A549 (cell line): ENCODE results near the gene POLR3GL. TPM values are rescaled to one million over a fixed set of nuclear protein-coding genes. Genes with fewer than 3 reads are reported as not detected.

Experiments used
- ATAC-seq, 2 experiments: fragments of 200-7000 bp in 1 of 2; fragments of >200 bp in 1 of 2; cut with Nextera tagmentation in 1 of 2; cut with Tn5 transposase in 1 of 2; 3 replicates each; pipeline versions ENCODE4 v1.8.0 to v1.9.1; 2018 to 2020; ENCODE audit warnings: mild to moderate bottlenecking in 1 of 2, moderate library complexity in 1 of 2
- CTCF ChIA-PET: fragments of 300-600 bp; sonication (Branson Sonifier 250); formaldehyde crosslinking; extraction: SDS; loops from one replicate; lab custom pipeline; 2021; ENCODE audit warnings: antibody characterized with exemption, inconsistent platforms; lab: Yijun Ruan, JAX
- POLR2A ChIA-PET: fragments of 350-600 bp; formaldehyde crosslinking; extraction: SDS; loops from one replicate; lab custom pipeline; 2021; ENCODE audit warnings: antibody characterized with exemption, inconsistent platforms; lab: Yijun Ruan, JAX
- DNase-seq, 2 experiments: peaks; one replicate each; pipeline versions ENCODE4 v3.0.0 to v3.0.0-alpha.2; 2011 to 2016; ENCODE audit warnings: low read depth in 1 of 2, low spot score in 1 of 2
- FAIRE-seq: peaks from 2 replicates; lab custom pipeline; 2011; peaks lifted over from hg19 to GRCh38; lab: Jason Lieb, UNC
- H3K27ac ChIP-seq, 2 experiments: fragments of >200 bp; sonication (Bioruptor Twin); formaldehyde crosslinking; 3 replicates each; pipeline ENCODE4 v1.5.1; 2016 to 2017
- H3K4me1 ChIP-seq: fragments of >200 bp; sonication (Bioruptor Twin); formaldehyde crosslinking; 3 replicates; pipeline ENCODE4 v1.6.1; 2016
- H3K4me2 ChIP-seq: fragments of >200 bp; sonication (Bioruptor Twin); formaldehyde crosslinking; 3 replicates; pipeline ENCODE4 v1.6.1; 2016
- H3K4me3 ChIP-seq: fragments of >200 bp; sonication (Bioruptor Twin); formaldehyde crosslinking; 3 replicates; pipeline ENCODE4 v1.5.1; 2016
- H3K9me3 ChIP-seq: fragments of >200 bp; sonication (Bioruptor Twin); formaldehyde crosslinking; 3 replicates; pipeline ENCODE4 v1.6.1; 2016
- CBX2 ChIP-seq: fragments of 200-600 bp; sonication (generic); IDR thresholded peaks from 2 replicates; pipeline ENCODE4 v1.6.1; 2016; ENCODE audit warnings: low read depth, mild to moderate bottlenecking, borderline replicate concordance
- CEBPB ChIP-seq, 2 experiments: fragments of >200 bp in 1 of 2; sonication (Bioruptor Twin) in 1 of 2; formaldehyde crosslinking in 1 of 2; IDR thresholded peaks; 2 replicates each; pipeline ENCODE4 v1.6.1; 2012 to 2016
- EHF ChIP-seq: fragments of 250-450 bp; sonication (Bioruptor Pico); IDR thresholded peaks from 2 replicates; pipeline ENCODE4 v1.5.0; 2020; ENCODE audit warnings: mild to moderate bottlenecking
- EHMT2 ChIP-seq: fragments of 200-600 bp; sonication (generic); IDR thresholded peaks from 2 replicates; pipeline ENCODE4 v1.6.1; 2016; ENCODE audit warnings: antibody characterized with exemption, low read depth, mild to moderate bottlenecking, moderate library complexity
- EP300 ChIP-seq, 2 experiments: fragments of >200 bp; sonication (Bioruptor Twin); formaldehyde crosslinking; IDR thresholded peaks; 2 replicates in 1 of 2; 3 replicates in 1 of 2; pipeline ENCODE4 v1.6.1; 2016 to 2017
- FOXS1 ChIP-seq: fragments of 250-450 bp; sonication (Bioruptor Pico); IDR thresholded peaks from 2 replicates; pipeline ENCODE4 v1.5.0; 2020; ENCODE audit warnings: mild to moderate bottlenecking, moderate library complexity
- HEYL ChIP-seq: fragments of 250-450 bp; sonication (Bioruptor Pico); IDR thresholded peaks from 2 replicates; pipeline ENCODE4 v1.8.0; 2021; ENCODE audit warnings: mild to moderate bottlenecking, moderate library complexity
- HOXA7 ChIP-seq: fragments of 250-450 bp; sonication (Bioruptor Pico); IDR thresholded peaks from 2 replicates; pipeline ENCODE4 v1.5.0; 2020; ENCODE audit warnings: mild to moderate bottlenecking, moderate library complexity
- HOXB5 ChIP-seq: fragments of 250-450 bp; sonication (Bioruptor Pico); IDR thresholded peaks from 2 replicates; pipeline ENCODE4 v1.5.0; 2020; ENCODE audit warnings: mild to moderate bottlenecking, moderate library complexity
- KDM1A ChIP-seq: fragments of 200-600 bp; sonication (generic); IDR thresholded peaks from 2 replicates; pipeline ENCODE4 v1.6.1; 2016; ENCODE audit warnings: low read depth, mild to moderate bottlenecking
- MAFK ChIP-seq: fragments of 450-650 bp; IDR thresholded peaks from 2 replicates; pipeline ENCODE4 v1.6.1; 2014; ENCODE audit not compliant: partially characterized antibody
- NFE2L2 ChIP-seq: fragments of 150-350 bp; conservative IDR thresholded peaks from 2 replicates; pipeline ENCODE4 v1.6.1; 2014; ENCODE audit warnings: low read length
- NPAS2 ChIP-seq: fragments of 250-450 bp; sonication (Bioruptor Pico); IDR thresholded peaks from 2 replicates; pipeline ENCODE4 v1.8.0; 2022; ENCODE audit warnings: mild to moderate bottlenecking, moderate library complexity, borderline replicate concordance
- NR3C1 ChIP-seq: fragments of >200 bp; sonication (Bioruptor Twin); formaldehyde crosslinking; IDR thresholded peaks from 3 replicates; pipeline ENCODE4 v1.6.1; 2017
- POLR2A ChIP-seq: IDR thresholded peaks from 2 replicates; pipeline ENCODE4 v1.6.1; 2012; ENCODE audit warnings: mild to moderate bottlenecking, low read length
- POLR2AphosphoS2 ChIP-seq: conservative IDR thresholded peaks from 2 replicates; pipeline ENCODE4 v1.6.1; 2012; ENCODE audit warnings: low read length, improper control_type of control experiment, inconsistent platforms
- RCOR1 ChIP-seq: fragments of 150-350 bp; IDR thresholded peaks from 2 replicates; pipeline ENCODE4 v1.6.1; 2014; ENCODE audit warnings: antibody characterized with exemption, low read length, low read depth
- RNF2 ChIP-seq: fragments of 200-600 bp; sonication (generic); IDR thresholded peaks from 2 replicates; pipeline ENCODE4 v1.6.1; 2016; ENCODE audit warnings: low read depth, mild to moderate bottlenecking, antibody characterized with exemption, moderate library complexity, borderline replicate concordance
- SREBF2 ChIP-seq: fragments of 450-650 bp; IDR thresholded peaks from 2 replicates; pipeline ENCODE4 v1.6.1; 2014; ENCODE audit warnings: mild to moderate bottlenecking, moderate library complexity
- TFCP2L1 ChIP-seq: fragments of 250-450 bp; sonication (Bioruptor Pico); IDR thresholded peaks from 2 replicates; pipeline ENCODE4 v1.5.0; 2021; ENCODE audit warnings: mild to moderate bottlenecking
- ZFP36 ChIP-seq: fragments of 450-650 bp; IDR thresholded peaks from 2 replicates; pipeline ENCODE4 v1.6.1; 2014; ENCODE audit warnings: borderline replicate concordance; ENCODE audit not compliant: partially characterized antibody
- ZNF302 ChIP-seq: fragments of 250-450 bp; sonication (Bioruptor Pico); IDR thresholded peaks from 2 replicates; pipeline ENCODE4 v1.9.0; 2021; ENCODE audit warnings: inconsistent platforms, mild to moderate bottlenecking, moderate library complexity
- WGBS: methylation state at CpG from one replicate; pipeline ENCODE4 v1.1.6; 2017; ENCODE audit errors: missing lambda C conversion rate; 5-methylcytosine and 5-hydroxymethylcytosine counted together
- polyA plus RNA-seq, 4 experiments: library from polyadenylated mRNA; depleted of rRNA in 3 of 4; stranded (reverse); fragments of >200 nt; fragmentation: RNase III in 1 of 4; extraction: RNeasy Plus Mini Kit Qiagen cat#74134 plus additional on column Dnase treatment in 1 of 4; gene quantifications; 2 replicates in 3 of 4; 3 replicates in 1 of 4; pipeline ENCODE4 v1.2.3, GENCODE V29; 2011 to 2017
- TF ChIP-seq, protein P1 (sequence below): IDR thresholded peaks from 2 replicates; pipeline ENCODE4 v1.6.1; 2012; ENCODE audit warnings: low read depth, borderline replicate concordance
- TF ChIP-seq, protein P2 (sequence below): fragments of >200 bp; sonication (Bioruptor Twin); formaldehyde crosslinking; IDR thresholded peaks from 2 replicates; pipeline ENCODE4 v1.6.1; 2016
- TF ChIP-seq, protein P3 (sequence below): fragments of 250-450 bp; sonication (Bioruptor Pico); IDR thresholded peaks from 2 replicates; pipeline ENCODE4 v1.5.0; 2021; ENCODE audit warnings: mild to moderate bottlenecking, moderate library complexity, borderline replicate concordance
- TF ChIP-seq, protein P4 (sequence below): fragments of 250-450 bp; sonication (Bioruptor Pico); IDR thresholded peaks from 2 replicates; pipeline ENCODE4 v1.5.0; 2020; ENCODE audit warnings: low read depth, mild to moderate bottlenecking, moderate library complexity
- TF ChIP-seq, protein P5 (sequence below): fragments of >200 bp; sonication (Bioruptor Twin); formaldehyde crosslinking; IDR thresholded peaks from 3 replicates; pipeline ENCODE4 v1.6.1; 2016
- TF ChIP-seq, protein P6 (sequence below): fragments of 450-650 bp; IDR thresholded peaks from 2 replicates; pipeline ENCODE4 v1.6.1; 2014; ENCODE audit warnings: antibody characterized with exemption

The POLR3GL gene
- polyA plus RNA-seq, 2 of the 4 experiments (the other 2 are of a cell fraction): 12.6 to 15.7 TPM

DNA sequence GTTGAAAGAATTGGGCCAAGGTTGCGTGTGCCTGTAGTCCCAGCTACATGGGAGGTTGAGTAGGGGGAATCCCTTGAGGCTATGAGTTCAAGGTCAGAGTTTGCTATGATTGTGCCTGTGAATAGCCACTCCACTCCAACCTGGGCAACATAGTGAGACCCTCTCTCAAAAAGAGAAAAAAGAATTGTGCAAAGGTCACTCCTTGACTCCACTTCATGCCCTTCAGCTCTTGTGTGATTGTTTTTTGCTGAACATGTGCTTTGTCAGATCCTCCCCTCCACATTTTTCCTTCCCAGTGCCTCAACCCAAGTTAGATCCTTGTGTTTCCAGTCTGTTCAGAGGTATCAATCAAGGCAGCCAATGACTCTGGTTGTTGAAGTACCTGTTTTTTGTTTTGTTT is 23.4 kb downstream of the POLR3GL start:
- H3K4me1 ChIP-seq: peaks cover 11% of the 10 kb centered on the region; the same call in 2 of the 3 replicates
- CTCF ChIA-PET: interaction anchor here (1.1 to 24.2 kb wide), 5 partner anchors 9 to 96 kb away, joined by 3 to 566 read pairs (median 8); partner anchors contain the start of gene HJV
- H3K4me2 ChIP-seq: no peak overlapping the region
- H3K27ac ChIP-seq: no peak overlapping the region
- 85% methylated on average over 1 of the region's 1 CpG for WGBS
- no peaks in the 10 kb centered on the region for H3K9me3 ChIP-seq
- ATAC-seq (no peak), DNase-seq (no peak), FAIRE-seq (no peak)
- TF ChIP-seq FOXS1 (CRISPR knock-in tag) (no peak), CEBPB (IDR thresholded peaks at IDR 0.05) (no peak), EP300 (IDR thresholded peaks at IDR 0.05) (no peak), CBX2 (no peak), POLR2AphosphoS2 (no peak), HEYL (CRISPR knock-in tag) (no peak), KDM1A (no peak), ZFP36 (no peak), SREBF2 (no peak), ZNF302 (CRISPR knock-in tag) (no peak), NPAS2 (CRISPR knock-in tag) (no peak)
- TF ChIP-seq, protein P1, sequence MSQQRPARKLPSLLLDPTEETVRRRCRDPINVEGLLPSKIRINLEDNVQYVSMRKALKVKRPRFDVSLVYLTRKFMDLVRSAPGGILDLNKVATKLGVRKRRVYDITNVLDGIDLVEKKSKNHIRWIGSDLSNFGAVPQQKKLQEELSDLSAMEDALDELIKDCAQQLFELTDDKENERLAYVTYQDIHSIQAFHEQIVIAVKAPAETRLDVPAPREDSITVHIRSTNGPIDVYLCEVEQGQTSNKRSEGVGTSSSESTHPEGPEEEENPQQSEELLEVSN: no peak
- TF ChIP-seq, protein P2, sequence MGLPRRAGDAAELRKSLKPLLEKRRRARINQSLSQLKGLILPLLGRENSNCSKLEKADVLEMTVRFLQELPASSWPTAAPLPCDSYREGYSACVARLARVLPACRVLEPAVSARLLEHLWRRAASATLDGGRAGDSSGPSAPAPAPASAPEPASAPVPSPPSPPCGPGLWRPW: no peak
- no peak overlapping the region for H3K4me3 ChIP-seq
- POLR2A ChIA-PET: no interaction called here

DNA sequence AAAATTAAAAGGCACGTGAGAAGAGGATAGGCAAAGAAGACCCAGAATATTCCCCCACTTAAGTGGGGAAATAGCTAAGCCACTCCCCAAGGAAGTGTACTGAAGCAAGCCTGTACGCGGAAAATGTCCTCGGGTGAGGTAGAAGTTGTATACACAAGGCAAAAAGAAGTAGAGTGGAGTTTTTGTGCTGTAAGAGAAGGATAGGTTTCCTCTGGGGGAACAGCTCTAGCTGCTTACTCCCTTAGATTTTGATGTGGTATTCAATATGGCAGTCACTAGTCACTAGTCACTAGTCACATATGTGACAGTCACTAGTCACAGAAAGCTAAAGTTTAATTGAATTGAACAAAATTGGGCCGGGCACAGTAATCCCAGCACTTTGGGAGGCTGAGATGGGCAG is 24.3 kb downstream of the POLR3GL start:
- no peak overlapping the region for H3K4me2 ChIP-seq
- TF ChIP-seq, protein P1: no peak
- TF ChIP-seq, protein P3, sequence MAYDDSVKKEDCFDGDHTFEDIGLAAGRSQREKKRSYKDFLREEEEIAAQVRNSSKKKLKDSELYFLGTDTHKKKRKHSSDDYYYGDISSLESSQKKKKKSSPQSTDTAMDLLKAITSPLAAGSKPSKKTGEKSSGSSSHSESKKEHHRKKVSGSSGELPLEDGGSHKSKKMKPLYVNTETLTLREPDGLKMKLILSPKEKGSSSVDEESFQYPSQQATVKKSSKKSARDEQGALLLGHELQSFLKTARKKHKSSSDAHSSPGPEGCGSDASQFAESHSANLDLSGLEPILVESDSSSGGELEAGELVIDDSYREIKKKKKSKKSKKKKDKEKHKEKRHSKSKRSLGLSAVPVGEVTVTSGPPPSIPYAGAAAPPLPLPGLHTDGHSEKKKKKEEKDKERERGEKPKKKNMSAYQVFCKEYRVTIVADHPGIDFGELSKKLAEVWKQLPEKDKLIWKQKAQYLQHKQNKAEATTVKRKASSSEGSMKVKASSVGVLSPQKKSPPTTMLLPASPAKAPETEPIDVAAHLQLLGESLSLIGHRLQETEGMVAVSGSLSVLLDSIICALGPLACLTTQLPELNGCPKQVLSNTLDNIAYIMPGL (CRISPR knock-in tag): no peak
- TF ChIP-seq MAFK (no peak), RNF2 (no peak), TFCP2L1 (no peak), EHF (CRISPR knock-in tag) (no peak), HEYL (CRISPR knock-in tag) (no peak), NR3C1 (no peak), EHMT2 (no peak), HOXB5 (no peak), RCOR1 (no peak), POLR2A (no peak), NFE2L2 (no peak), HOXA7 (CRISPR knock-in tag) (no peak), POLR2AphosphoS2 (no peak)
- TF ChIP-seq, protein P4, sequence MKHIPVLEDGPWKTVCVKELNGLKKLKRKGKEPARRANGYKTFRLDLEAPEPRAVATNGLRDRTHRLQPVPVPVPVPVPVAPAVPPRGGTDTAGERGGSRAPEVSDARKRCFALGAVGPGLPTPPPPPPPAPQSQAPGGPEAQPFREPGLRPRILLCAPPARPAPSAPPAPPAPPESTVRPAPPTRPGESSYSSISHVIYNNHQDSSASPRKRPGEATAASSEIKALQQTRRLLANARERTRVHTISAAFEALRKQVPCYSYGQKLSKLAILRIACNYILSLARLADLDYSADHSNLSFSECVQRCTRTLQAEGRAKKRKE: no peak
- TF ChIP-seq, protein P5, sequence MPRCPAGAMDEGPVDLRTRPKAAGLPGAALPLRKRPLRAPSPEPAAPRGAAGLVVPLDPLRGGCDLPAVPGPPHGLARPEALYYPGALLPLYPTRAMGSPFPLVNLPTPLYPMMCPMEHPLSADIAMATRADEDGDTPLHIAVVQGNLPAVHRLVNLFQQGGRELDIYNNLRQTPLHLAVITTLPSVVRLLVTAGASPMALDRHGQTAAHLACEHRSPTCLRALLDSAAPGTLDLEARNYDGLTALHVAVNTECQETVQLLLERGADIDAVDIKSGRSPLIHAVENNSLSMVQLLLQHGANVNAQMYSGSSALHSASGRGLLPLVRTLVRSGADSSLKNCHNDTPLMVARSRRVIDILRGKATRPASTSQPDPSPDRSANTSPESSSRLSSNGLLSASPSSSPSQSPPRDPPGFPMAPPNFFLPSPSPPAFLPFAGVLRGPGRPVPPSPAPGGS: no peak
- TF ChIP-seq, protein P2: no peak
- TF ChIP-seq, protein P6, sequence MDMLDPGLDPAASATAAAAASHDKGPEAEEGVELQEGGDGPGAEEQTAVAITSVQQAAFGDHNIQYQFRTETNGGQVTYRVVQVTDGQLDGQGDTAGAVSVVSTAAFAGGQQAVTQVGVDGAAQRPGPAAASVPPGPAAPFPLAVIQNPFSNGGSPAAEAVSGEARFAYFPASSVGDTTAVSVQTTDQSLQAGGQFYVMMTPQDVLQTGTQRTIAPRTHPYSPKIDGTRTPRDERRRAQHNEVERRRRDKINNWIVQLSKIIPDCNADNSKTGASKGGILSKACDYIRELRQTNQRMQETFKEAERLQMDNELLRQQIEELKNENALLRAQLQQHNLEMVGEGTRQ: no peak
- DNase-seq: no peak
- ATAC-seq: no peak
- ChIA-PET CTCF (interaction anchor here (1.0 to 24.2 kb wide), 6 partner anchors 10 to 44 kb away, joined by 3 to 566 read pairs (median 4); partner anchors contain the start of gene HJV), POLR2A (no interaction called here)
- no peak overlapping the region for H3K4me3 ChIP-seq
- 69% methylated on average over 5 of the region's 5 CpGs for WGBS
- peaks cover 11% of the 10 kb centered on the region; the same call in 2 of the 3 replicates for H3K4me1 ChIP-seq
- no peak overlapping the region for H3K27ac ChIP-seq
- FAIRE-seq: no peak
- no peaks in the 10 kb centered on the region for H3K9me3 ChIP-seq
